ENCODE data around the gene TRAF3IP1. TPM values are rescaled to one million over a fixed set of nuclear protein-coding genes. Genes with fewer than 3 reads are reported as not detected.

TRAF3IP1 gene
- total and polyA plus RNA-seq, 2 of the 13 experiments (the other 11 are each of a cell fraction or from before 2014, with no cell fraction given), result 4.1 to 12.9 TPM

GRCh38 chr2:238294393-238295143 lies 25.8 kb upstream of the TRAF3IP1 start (continued):
- no peak for TF ChIP-seq MZF1 (CRISPR knock-in tag; IDR thresholded peaks at IDR 0.05; ENCODE audit: borderline replicate concordance)
- TF ChIP-seq GRHL1 (CRISPR knock-in tag; conservative IDR thresholded peaks at IDR 0.05), result no peak
- TF ChIP-seq STAT6 (CRISPR knock-in tag; IDR thresholded peaks at IDR 0.05; ENCODE audit: borderline replicate concordance), result no peak
- TF ChIP-seq GLI4 (CRISPR knock-in tag; IDR thresholded peaks at IDR 0.05; ENCODE audit: borderline replicate concordance), result 0 out of 2 replicates have a peak, but pooled peaks have one; percentile 45
- TF ChIP-seq NCOA5 (CRISPR knock-in tag; IDR thresholded peaks at IDR 0.05), result no peak
- peak; percentile 47; the same call in 1 of the 2 replicates for TF ChIP-seq SIX4 (CRISPR knock-in tag; IDR thresholded peaks at IDR 0.05)
- TF ChIP-seq, protein P1, sequence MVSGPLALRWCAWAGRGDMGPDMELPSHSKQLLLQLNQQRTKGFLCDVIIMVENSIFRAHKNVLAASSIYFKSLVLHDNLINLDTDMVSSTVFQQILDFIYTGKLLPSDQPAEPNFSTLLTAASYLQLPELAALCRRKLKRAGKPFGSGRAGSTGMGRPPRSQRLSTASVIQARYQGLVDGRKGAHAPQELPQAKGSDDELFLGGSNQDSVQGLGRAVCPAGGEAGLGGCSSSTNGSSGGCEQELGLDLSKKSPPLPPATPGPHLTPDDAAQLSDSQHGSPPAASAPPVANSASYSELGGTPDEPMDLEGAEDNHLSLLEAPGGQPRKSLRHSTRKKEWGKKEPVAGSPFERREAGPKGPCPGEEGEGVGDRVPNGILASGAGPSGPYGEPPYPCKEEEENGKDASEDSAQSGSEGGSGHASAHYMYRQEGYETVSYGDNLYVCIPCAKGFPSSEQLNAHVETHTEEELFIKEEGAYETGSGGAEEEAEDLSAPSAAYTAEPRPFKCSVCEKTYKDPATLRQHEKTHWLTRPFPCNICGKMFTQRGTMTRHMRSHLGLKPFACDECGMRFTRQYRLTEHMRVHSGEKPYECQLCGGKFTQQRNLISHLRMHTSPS (CRISPR knock-in tag; IDR thresholded peaks at IDR 0.05; ENCODE audit: low read depth), result peak; percentile 56
- peak; percentile 38; the same call in 1 of the 2 replicates for TF ChIP-seq TFDP1 (CRISPR knock-in tag; IDR thresholded peaks at IDR 0.05; ENCODE audit: borderline replicate concordance)
- TF ChIP-seq RXRB (CRISPR knock-in tag; IDR thresholded peaks at IDR 0.05; ENCODE audit: borderline replicate concordance), result peak; percentile 61; the same call in 1 of the 2 replicates
- TF ChIP-seq ZNF501 (CRISPR knock-in tag; IDR thresholded peaks at IDR 0.05), result peak; percentile 61; the same call in 1 of the 2 replicates
- peak; percentile 55; the same call in 1 of the 2 replicates for TF ChIP-seq REXO4 (CRISPR knock-in tag; IDR thresholded peaks at IDR 0.05; ENCODE audit: borderline replicate concordance)
- peak; percentile 79; the same call in 1 of the 2 replicates for TF ChIP-seq MIER2 (CRISPR knock-in tag; IDR thresholded peaks at IDR 0.05)
- TF ChIP-seq, protein P2, sequence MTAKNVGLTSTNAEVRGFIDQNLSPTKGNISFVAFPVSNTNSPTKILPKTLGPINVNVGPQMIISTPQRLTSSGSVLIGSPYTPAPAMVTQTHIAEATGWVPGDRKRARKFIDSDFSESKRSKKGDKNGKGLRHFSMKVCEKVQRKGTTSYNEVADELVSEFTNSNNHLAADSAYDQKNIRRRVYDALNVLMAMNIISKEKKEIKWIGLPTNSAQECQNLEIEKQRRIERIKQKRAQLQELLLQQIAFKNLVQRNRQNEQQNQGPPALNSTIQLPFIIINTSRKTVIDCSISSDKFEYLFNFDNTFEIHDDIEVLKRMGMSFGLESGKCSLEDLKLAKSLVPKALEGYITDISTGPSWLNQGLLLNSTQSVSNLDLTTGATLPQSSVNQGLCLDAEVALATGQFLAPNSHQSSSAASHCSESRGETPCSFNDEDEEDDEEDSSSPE (CRISPR knock-in tag; IDR thresholded peaks at IDR 0.05), result no peak
- TF ChIP-seq PITX1 (CRISPR knock-in tag; IDR thresholded peaks at IDR 0.05), result peak; percentile 75; the same call in 1 of the 2 replicates
- peak; percentile 72 for TF ChIP-seq PAXIP1 (CRISPR knock-in tag; conservative IDR thresholded peaks at IDR 0.05)
